ENCODE data around the gene IL17F. TPM values are rescaled to one million over a fixed set of nuclear protein-coding genes. Genes with fewer than 3 reads are reported as not detected.

Gene IL17F
- total RNA-seq, 4 donors from 2014 or later, result 1.4 TPM; not detected in 3

- intact Hi-C loops (cut with DNase I), result no loop called here
- no peaks in the 10 kb centered on the region for H3K27me3 ChIP-seq
- no peak for TF ChIP-seq POLR2A (IDR thresholded peaks at IDR 0.05)
- TF ChIP-seq CTCF (IDR thresholded peaks at IDR 0.05), result no peak
- WGBS, 2 donors, result 49 to 63% methylated on average over 2 of the region's 2 CpGs
- no peaks in the 10 kb centered on the region for H3K4me1 ChIP-seq
- DNase-seq, result no peak
- H3K9me3 ChIP-seq, result no peaks in the 10 kb centered on the region
- H3K4me3 ChIP-seq, result no peak overlapping the region
- H3K36me3 ChIP-seq, result no peaks in the 10 kb centered on the region
- H3K27ac ChIP-seq, result no peak overlapping the region
These were observed 34.1 kb downstream of the IL17F start for GRCh38 chr6:52210227-52210626.

- DNase-seq, result no peak
- H3K36me3 ChIP-seq, result no peaks in the 10 kb centered on the region
- H3K4me1 ChIP-seq, result no peaks in the 10 kb centered on the region
- H3K27me3 ChIP-seq, result no peaks in the 10 kb centered on the region
- WGBS, 2 donors, result 29 to 50% methylated on average over 2 of the region's 2 CpGs
- H3K4me3 ChIP-seq, result no peak overlapping the region
- intact Hi-C loops (cut with DNase I), result no loop called here
- no peak overlapping the region for H3K27ac ChIP-seq
- H3K9me3 ChIP-seq, result no peaks in the 10 kb centered on the region
- no peak for TF ChIP-seq CTCF (IDR thresholded peaks at IDR 0.05)
- no peak for TF ChIP-seq POLR2A (IDR thresholded peaks at IDR 0.05)
These were observed 34.5 kb downstream of the IL17F start for GRCh38 chr6:52209770-52210169.

DNA sequence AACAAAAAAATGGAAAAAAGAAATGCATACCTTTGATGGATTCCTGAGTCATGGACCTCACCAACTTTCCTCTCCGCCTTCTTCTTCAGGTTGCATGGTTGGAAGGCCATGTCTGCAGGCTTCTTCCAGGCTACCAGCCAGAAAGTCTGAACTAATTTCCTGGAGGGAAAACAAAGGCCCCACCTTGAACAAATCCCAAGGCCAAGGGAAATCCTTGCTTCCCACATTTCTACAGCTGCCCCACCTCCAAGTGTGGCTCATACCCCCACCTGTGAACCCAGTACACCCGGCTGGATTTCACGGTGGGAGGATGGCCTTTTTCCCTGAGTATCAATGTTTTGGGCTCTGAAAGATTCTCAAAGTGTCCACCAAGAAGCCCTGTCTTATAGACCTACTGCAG is 35.7 kb downstream of the IL17F start:
- no peaks in the 10 kb centered on the region for H3K27me3 ChIP-seq
- H3K27ac ChIP-seq, result peak overlapping the region in 1 of 4 donors; percentile 9
- no peak for DNase-seq
- no peaks in the 10 kb centered on the region for H3K4me1 ChIP-seq
- intact Hi-C loops (cut with DNase I), result no loop called here
- H3K4me3 ChIP-seq, result no peak overlapping the region
- WGBS, 2 donors, result 65 to 72% methylated on average over 3 of the region's 3 CpGs
- TF ChIP-seq POLR2A (IDR thresholded peaks at IDR 0.05) (no peak), CTCF (IDR thresholded peaks at IDR 0.05) (no peak)
- H3K36me3 ChIP-seq, result no peaks in the 10 kb centered on the region
- no peaks in the 10 kb centered on the region for H3K9me3 ChIP-seq

DNA sequence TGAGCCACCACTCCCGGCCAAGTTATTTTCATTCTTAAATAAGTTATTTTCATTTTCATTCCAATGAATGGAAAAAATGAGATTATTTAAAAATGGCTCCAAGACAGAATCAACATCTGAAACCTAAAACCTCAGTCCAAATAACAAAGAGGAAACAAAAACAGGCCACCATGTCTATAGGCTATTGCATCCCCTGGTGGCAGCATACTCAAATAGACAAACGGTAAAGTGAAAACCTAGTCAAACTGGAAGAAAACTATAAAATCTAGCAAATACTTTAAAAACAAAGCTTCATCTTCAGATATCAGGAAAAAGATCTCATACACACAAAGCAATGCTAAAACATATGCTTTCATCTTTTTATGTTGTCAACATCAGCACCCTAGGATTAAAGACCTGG is 37.2 kb downstream of the IL17F start:
- no peaks in the 10 kb centered on the region for H3K36me3 ChIP-seq
- no peaks in the 10 kb centered on the region for H3K9me3 ChIP-seq
- intact Hi-C loops (cut with DNase I), result no loop called here
- no peak for DNase-seq
- H3K27ac ChIP-seq, result no peak overlapping the region
- H3K27me3 ChIP-seq, result no peaks in the 10 kb centered on the region
- WGBS, 2 donors, result 87 to 96% methylated on average over 2 of the region's 2 CpGs
- TF ChIP-seq CTCF (IDR thresholded peaks at IDR 0.05) (no peak), POLR2A (IDR thresholded peaks at IDR 0.05) (no peak)
- no peaks in the 10 kb centered on the region for H3K4me1 ChIP-seq
- no peak overlapping the region for H3K4me3 ChIP-seq

DNA sequence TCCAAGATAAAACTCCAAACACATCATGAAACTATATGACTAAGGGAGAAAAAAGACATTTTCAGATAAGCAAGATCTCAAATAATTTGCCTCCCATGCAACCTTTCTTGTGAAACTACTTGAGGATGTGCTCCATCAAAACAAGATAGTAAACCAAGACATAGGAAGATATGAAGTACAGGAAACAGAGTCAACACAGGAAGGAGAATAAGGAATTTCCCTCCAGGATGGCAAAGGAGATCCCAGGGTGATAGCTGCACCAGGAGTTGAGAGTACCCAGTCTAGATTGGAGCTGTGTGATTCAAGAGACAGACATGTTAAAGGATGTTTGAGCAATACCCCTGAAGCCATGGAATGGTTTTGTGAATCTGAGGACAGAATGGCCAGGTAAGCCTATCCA is 42.8 kb downstream of the IL17F start:
- no peaks in the 10 kb centered on the region for H3K4me1 ChIP-seq
- intact Hi-C loops (cut with DNase I), result no loop called here
- H3K9me3 ChIP-seq, result peaks cover 0 to 3% (median 0%) of the 10 kb centered on the region in 3 donors
- DNase-seq, result no peak
- H3K27ac ChIP-seq, result no peak overlapping the region
- H3K36me3 ChIP-seq, result no peaks in the 10 kb centered on the region
- H3K4me3 ChIP-seq, result no peak overlapping the region
- H3K27me3 ChIP-seq, result no peaks in the 10 kb centered on the region
- TF ChIP-seq CTCF (IDR thresholded peaks at IDR 0.05) (no peak), POLR2A (IDR thresholded peaks at IDR 0.05) (no peak)

Data from esophagus squamous epithelium (tissue), 5 donors.